HL-60 (cell line): ENCODE data around the gene ZNF324B.

Experiments used
- DNase-seq, 2 experiments: peaks; one replicate each; pipeline ENCODE4 v3.0.0-alpha.2; 2010 to 2020; ENCODE audit warnings: low read depth in 1 of 2, low spot score in 1 of 2
- H3K27ac ChIP-seq: fragments of 250-450 bp; sonication (Bioruptor Pico); replicated peaks from 2 replicates; pipeline ENCODE4 v1.5.1; 2020; ENCODE audit warnings: mild to moderate bottlenecking, moderate library complexity
- H3K27me3 ChIP-seq: fragments of 250-450 bp; sonication (Bioruptor Pico); 2 replicates; pipeline ENCODE4 v1.5.1; 2021; ENCODE audit warnings: mild to moderate bottlenecking, moderate library complexity; ENCODE audit not compliant: insufficient read depth, poor library complexity, severe bottlenecking
- H3K4me3 ChIP-seq: replicated peaks from 2 replicates; pipeline ENCODE4 v1.5.1; 2011; ENCODE audit warnings: mild to moderate bottlenecking, control low read depth, low read length; ENCODE audit not compliant: insufficient read depth
- GABPA ChIP-seq: IDR thresholded peaks from 2 replicates; pipeline ENCODE4 v1.6.1; 2012; ENCODE audit warnings: low read depth
- POLR2AphosphoS5 ChIP-seq: IDR thresholded peaks from 2 replicates; pipeline ENCODE4 v1.6.1; 2012; ENCODE audit warnings: low read depth
- SPI1 ChIP-seq: IDR thresholded peaks from 2 replicates; pipeline ENCODE4 v1.6.1; 2012; ENCODE audit warnings: low read depth, mild to moderate bottlenecking, borderline replicate concordance
- TF ChIP-seq, protein P1 (sequence below): IDR thresholded peaks from 2 replicates; pipeline ENCODE4 v1.6.1; 2012; ENCODE audit warnings: low read depth; ENCODE audit not compliant: insufficient replicate concordance
- TF ChIP-seq, protein P2 (sequence below): IDR thresholded peaks from one replicate; pipeline ENCODE4 v1.5.1; 2011; ENCODE audit warnings: low read length, control low read depth, inconsistent platforms; ENCODE audit not compliant: insufficient read depth

ZNF324B gene

DNA sequence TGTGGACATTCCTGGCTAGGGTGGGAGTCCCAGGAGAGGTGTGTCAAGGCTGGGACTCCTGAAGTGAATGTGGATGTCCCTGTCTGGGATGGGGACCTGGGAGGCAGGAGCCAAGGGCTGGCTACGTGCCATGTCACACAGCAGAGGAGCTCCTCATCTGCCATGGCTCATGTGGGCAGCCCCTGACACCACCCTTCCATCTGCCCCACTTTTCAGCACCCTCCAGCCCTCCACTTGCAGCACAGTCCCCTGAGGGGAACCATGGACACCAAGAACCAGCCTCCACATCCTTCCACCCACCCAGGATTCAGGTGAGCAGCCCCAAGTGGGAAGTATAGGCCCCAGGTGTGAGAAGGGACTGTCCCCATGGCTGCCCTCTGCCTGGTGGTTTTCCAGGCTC is 26.4 kb downstream of the ZNF324B start:
- Histone ChIP-seq H3K27me3 (no peaks in the 10 kb centered on the region), H3K4me3 (no peak overlapping the region), H3K27ac (no peak overlapping the region)
- DNase-seq = no peak
- TF ChIP-seq, protein P1, sequence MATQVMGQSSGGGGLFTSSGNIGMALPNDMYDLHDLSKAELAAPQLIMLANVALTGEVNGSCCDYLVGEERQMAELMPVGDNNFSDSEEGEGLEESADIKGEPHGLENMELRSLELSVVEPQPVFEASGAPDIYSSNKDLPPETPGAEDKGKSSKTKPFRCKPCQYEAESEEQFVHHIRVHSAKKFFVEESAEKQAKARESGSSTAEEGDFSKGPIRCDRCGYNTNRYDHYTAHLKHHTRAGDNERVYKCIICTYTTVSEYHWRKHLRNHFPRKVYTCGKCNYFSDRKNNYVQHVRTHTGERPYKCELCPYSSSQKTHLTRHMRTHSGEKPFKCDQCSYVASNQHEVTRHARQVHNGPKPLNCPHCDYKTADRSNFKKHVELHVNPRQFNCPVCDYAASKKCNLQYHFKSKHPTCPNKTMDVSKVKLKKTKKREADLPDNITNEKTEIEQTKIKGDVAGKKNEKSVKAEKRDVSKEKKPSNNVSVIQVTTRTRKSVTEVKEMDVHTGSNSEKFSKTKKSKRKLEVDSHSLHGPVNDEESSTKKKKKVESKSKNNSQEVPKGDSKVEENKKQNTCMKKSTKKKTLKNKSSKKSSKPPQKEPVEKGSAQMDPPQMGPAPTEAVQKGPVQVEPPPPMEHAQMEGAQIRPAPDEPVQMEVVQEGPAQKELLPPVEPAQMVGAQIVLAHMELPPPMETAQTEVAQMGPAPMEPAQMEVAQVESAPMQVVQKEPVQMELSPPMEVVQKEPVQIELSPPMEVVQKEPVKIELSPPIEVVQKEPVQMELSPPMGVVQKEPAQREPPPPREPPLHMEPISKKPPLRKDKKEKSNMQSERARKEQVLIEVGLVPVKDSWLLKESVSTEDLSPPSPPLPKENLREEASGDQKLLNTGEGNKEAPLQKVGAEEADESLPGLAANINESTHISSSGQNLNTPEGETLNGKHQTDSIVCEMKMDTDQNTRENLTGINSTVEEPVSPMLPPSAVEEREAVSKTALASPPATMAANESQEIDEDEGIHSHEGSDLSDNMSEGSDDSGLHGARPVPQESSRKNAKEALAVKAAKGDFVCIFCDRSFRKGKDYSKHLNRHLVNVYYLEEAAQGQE = no peak
- TF ChIP-seq SPI1 (no peak), GABPA (no peak), POLR2AphosphoS5 (no peak)
- TF ChIP-seq, protein P2, sequence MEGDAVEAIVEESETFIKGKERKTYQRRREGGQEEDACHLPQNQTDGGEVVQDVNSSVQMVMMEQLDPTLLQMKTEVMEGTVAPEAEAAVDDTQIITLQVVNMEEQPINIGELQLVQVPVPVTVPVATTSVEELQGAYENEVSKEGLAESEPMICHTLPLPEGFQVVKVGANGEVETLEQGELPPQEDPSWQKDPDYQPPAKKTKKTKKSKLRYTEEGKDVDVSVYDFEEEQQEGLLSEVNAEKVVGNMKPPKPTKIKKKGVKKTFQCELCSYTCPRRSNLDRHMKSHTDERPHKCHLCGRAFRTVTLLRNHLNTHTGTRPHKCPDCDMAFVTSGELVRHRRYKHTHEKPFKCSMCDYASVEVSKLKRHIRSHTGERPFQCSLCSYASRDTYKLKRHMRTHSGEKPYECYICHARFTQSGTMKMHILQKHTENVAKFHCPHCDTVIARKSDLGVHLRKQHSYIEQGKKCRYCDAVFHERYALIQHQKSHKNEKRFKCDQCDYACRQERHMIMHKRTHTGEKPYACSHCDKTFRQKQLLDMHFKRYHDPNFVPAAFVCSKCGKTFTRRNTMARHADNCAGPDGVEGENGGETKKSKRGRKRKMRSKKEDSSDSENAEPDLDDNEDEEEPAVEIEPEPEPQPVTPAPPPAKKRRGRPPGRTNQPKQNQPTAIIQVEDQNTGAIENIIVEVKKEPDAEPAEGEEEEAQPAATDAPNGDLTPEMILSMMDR = no peak

DNA sequence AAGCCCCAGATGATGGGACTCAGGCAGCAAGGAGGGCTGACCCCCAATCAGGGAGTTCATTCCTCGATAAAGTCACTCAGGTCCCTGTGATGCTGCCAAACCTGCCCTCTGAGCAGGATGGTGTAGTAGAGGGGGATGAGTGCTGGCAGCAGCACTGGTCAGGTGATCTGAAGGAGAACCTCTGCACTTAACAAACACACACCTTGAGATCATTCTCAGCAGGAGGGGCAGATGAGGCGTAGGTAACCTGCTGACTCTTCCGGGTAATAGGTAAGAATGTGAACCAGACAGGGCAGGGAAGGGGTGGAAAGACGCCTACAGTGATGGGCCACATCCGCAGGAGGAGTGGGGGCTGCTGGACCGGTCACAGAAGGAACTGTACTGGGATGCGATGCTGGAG is 27.9 kb downstream of the ZNF324B start:
- TF ChIP-seq POLR2AphosphoS5 (no peak), GABPA (no peak), SPI1 (no peak)
- TF ChIP-seq, protein P2 = no peak
- TF ChIP-seq, protein P1 = no peak
- no peak for DNase-seq

DNA sequence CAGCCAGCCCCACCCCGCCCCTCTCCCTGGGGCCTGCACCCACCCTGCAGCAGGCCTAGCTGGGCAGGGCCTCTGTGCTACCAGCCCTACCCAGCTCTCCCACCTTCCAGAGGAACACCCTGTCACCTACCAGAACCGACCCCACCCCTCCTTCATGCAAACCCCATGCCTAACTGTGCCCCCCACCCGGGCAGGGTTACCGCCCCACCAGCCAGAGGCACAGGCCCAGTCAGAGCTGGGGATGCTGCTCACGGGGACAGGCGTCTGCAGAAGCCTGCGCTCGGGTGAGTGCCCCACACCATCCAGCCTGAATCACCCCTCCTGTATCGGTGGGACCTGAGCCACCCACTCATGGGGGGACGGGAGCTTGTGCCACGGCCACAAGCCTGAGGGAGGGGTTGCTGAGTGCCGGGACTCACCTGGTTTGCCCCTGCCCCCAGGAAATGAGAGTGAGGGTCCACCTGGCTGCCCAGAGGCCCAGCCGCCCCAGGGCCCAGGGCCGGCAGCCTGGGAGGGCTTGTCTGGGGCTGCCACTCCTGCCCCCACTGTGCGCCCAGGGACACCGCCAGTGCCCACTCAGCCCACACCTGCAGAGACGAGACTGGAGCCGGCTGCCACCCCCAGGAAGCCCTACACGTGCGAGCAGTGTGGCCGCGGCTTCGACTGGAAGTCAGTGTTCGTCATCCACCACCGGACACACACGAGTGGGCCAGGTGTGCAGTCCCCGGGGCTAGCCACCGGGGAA is 28.5 kb downstream of the ZNF324B start:
- H3K27ac ChIP-seq = no peak overlapping the region
- no peak overlapping the region for H3K4me3 ChIP-seq
- no peaks in the 10 kb centered on the region for H3K27me3 ChIP-seq
- no peak for DNase-seq
- TF ChIP-seq, protein P2 = no peak
- no peak for TF ChIP-seq GABPA
- no peak for TF ChIP-seq SPI1
- TF ChIP-seq, protein P1 = no peak
- no peak for TF ChIP-seq POLR2AphosphoS5

More for the DNA sequence above, 27.9 kb downstream of the ZNF324B start:
- Histone ChIP-seq H3K27me3 (no peaks in the 10 kb centered on the region), H3K27ac (no peak overlapping the region), H3K4me3 (no peak overlapping the region)
